GM10248 (cell line): ENCODE data around the gene GSTM4.

ENCODE experiments used
- CTCF ChIA-PET: fragments of 300-600 bp; sonication (Branson Sonifier 250); formaldehyde crosslinking; extraction: SDS; loops from one replicate; lab custom pipeline; 2021; ENCODE audit warnings: antibody characterized with exemption; lab: Yijun Ruan, JAX
- POLR2A ChIA-PET: fragments of 350-650 bp; sonication (Branson Sonifier 250); formaldehyde crosslinking; extraction: SDS; loops from one replicate; lab custom pipeline; 2020; ENCODE audit warnings: antibody characterized with exemption; lab: Yijun Ruan, JAX
- DNase-seq: peaks from one replicate; pipeline ENCODE4 v3.0.0; 2012; ENCODE audit errors: extremely low spot score
- CTCF ChIP-seq: IDR thresholded peaks from 2 replicates; pipeline ENCODE4 v1.5.1; 2012; ENCODE audit warnings: mild to moderate bottlenecking, low read depth; ENCODE audit errors: extremely low read depth, missing control alignments, control extremely low read depth

GSTM4 gene

GRCh38 chr1:109641078-109641740, 14.7 kb upstream of the GSTM4 start:
- ChIA-PET CTCF (interaction anchor here (0.8 to 16.8 kb wide), 51 partner anchors 9 to 476 kb away, joined by 3 to 370 read pairs (median 8); partner anchors contain the start of genes AHCYL1, AMPD2, ATXN7L2 and CYB561D1), POLR2A (interaction anchor here (1.8 kb wide), 1 partner anchor 343 kb away, joined by 5 read pairs; the partner anchor contains the start of gene AHCYL1)
- DNase-seq: no peak
- TF ChIP-seq CTCF: no peak

GRCh38 chr1:109641861-109642260, 14.0 kb upstream of the GSTM4 start:
- CTCF ChIA-PET: interaction anchor here (0.9 to 16.8 kb wide), 21 partner anchors 9 to 369 kb away, joined by 3 to 370 read pairs (median 14); partner anchors contain the start of genes AHCYL1, AMPD2, CYB561D1 and GNAI3
- TF ChIP-seq CTCF: no peak
- POLR2A ChIA-PET: no interaction called here
- DNase-seq: no peak

- CTCF ChIA-PET: interaction anchor here (0.6 to 16.8 kb wide), 13 partner anchors 9 to 342 kb away, joined by 3 to 370 read pairs (median 4); partner anchors contain the start of genes AHCYL1, AMPD2, EPS8L3 and GNAT2
- DNase-seq: no peak
- POLR2A ChIA-PET: no interaction called here
- no peak for TF ChIP-seq CTCF
Measured at GRCh38 chr1:109642626-109643025, 13.3 kb upstream of the GSTM4 start.

GRCh38 chr1:109643385-109644230, 12.3 kb upstream of the GSTM4 start:
- peak; percentile 92 for TF ChIP-seq CTCF
- ChIA-PET POLR2A (no interaction called here), CTCF (interaction anchor here (0.7 to 16.8 kb wide), 13 partner anchors 8 to 341 kb away, joined by 3 to 370 read pairs (median 4); partner anchors contain the start of genes AHCYL1, AMPD2, GNAT2 and GSTM4)
- DNase-seq: peak; percentile 88

- ChIA-PET CTCF (interaction anchor here (0.8 to 16.8 kb wide), 10 partner anchors 10 to 340 kb away, joined by 3 to 370 read pairs (median 4); partner anchors contain the start of genes AHCYL1 and GSTM4), POLR2A (no interaction called here)
- DNase-seq: no peak
- TF ChIP-seq CTCF: no peak
Measured at GRCh38 chr1:109644670-109645069, 11.2 kb upstream of the GSTM4 start.

GRCh38 chr1:109649491-109649914, 6.4 kb upstream of the GSTM4 start:
- POLR2A ChIA-PET: no interaction called here
- TF ChIP-seq CTCF: peak; percentile 16
- CTCF ChIA-PET: interaction anchor here (1.0 to 5.9 kb wide), 11 partner anchors 9 to 335 kb away, joined by 3 to 98 read pairs (median 5); partner anchors contain the start of genes AHCYL1 and GSTM2
- no peak for DNase-seq
